Pons (tissue), 1 donor: Measurements from ENCODE around the gene PLGRKT.

Source experiments
- DNase-seq: peaks from one replicate; pipeline ENCODE4 v3.0.0-alpha.2; 2016; ENCODE audit warnings: low spot score

PLGRKT gene

DNA sequence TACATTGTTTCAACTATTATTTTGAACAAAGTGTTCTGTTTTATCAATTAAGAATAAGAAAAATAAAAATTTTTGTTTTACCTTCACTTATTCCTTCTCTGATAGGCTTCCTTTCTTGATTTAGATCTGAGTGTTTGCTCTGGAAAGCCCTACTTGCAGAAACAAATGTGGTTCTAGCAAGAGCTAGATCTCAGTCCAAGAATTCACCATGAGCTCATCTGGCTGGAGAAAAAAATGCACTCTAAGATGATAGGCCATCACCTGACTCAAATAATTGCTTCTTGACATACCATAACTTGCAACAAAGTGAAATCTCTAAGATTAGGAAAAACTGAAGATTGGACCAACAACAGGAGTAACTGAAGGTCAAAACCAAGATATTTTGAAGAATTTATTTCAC, 126.9 kb downstream of the PLGRKT start:
- DNase-seq: no peak
